GM19238 (cell line): ENCODE measurements around the gene MACC1.
"Not testable (repeated sequence)": the region's sequence is repeated elsewhere in the genome, so short reads cannot be mapped to it uniquely, and the experiment has no call there.

ENCODE experiments used
- DNase-seq: peaks from one replicate; pipeline ENCODE4 v3.0.0; 2011; ENCODE audit warnings: low spot score; ENCODE audit not compliant: insufficient read length

Gene MACC1

DNA sequence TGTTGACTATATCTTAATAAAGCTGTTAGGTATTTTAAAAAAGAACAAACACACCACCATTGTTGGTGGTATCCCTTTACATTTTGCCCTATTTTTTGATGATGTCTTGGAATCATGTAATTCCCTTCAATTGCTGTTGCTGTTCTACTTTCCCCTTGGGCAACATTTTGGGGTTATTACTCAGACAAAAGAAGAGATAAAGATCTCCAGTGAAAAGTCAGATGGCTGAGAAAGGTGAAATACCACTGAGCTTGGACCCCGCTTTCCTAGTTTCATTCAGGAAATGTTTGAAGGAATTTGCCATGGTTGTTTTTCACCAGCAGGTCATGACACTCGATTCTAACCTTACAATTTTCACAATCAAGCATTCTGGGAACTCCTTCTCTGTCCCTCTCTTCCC is 84.6 kb downstream of the MACC1 start:
- no peak for DNase-seq

DNA sequence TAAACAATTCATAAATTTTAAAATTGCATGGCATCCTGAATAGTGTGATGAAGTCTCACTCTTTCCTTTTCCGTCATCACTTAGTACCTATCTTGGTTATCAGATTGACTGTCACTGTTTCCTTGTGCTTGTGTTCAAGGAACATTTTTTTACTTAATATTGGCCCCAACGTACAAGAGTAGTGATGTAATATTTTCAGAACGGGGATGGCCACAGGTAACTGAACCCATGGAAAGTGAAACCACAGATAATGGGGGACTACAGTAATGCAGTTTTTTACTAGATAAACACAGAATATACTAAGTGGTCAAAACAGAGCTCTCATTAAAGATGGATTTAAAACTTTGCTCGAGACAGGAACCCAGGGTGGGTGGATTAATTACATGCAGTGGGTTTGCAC is 85.4 kb downstream of the MACC1 start:
- DNase-seq = no peak

DNA sequence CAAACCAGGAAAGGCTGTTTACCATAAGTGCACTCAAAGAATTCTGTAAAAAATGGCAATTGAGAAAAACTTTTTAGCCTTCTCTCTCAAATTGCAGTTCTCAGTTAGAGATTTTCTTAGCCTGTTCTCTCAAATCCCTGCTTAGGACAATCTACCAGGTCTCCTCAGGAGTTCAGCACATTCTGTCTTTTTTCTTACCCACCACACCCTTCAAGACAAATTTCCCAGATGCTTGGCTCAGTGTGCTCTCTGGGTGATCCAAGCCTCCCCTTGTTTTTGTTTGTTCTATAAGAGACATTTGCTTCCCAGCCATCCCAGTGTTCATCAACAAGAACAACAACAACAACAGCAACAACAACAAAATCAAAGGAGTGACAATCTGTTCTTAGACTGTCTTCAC is 87.3 kb downstream of the MACC1 start:
- no peak for DNase-seq

DNA sequence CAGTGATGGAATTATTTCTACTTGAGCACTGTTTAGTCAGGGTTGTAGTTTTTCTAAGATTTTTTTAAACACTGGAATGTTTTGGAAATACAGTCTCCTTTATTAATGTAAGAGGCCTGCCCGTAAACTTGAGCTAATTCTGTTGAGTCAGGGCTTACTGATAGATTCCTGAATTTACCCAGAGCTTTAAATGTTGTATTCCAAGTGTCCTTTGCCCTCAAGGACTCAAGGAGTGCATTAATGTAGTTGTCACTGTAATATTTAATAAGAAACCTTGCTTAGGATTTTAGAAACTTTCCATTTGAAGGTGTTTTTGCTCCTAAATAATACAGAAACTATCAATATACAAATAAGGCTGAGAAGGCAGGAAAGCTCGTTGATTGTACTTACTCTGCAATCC is 89.2 kb downstream of the MACC1 start:
- no peak for DNase-seq

DNA sequence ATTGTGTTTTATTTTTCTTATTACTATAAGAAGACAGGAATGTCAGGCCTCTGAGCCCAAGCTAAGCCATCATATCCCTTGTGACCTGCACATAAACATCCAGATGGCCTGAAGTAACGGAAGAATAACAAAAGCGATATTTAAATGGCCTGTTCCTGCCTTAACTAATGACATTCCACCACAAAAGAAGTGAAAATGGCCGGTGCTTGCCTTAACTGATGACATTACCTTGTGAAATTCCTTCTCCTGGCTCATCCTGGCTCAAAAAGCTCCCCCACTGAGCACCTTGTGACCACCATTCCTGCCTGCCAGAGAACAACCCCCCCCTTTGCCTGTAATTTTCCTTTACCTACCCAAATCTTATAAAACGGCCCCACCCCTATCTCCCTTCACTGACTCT is 91.1 kb downstream of the MACC1 start:
- not testable (repeated sequence) for DNase-seq

DNA sequence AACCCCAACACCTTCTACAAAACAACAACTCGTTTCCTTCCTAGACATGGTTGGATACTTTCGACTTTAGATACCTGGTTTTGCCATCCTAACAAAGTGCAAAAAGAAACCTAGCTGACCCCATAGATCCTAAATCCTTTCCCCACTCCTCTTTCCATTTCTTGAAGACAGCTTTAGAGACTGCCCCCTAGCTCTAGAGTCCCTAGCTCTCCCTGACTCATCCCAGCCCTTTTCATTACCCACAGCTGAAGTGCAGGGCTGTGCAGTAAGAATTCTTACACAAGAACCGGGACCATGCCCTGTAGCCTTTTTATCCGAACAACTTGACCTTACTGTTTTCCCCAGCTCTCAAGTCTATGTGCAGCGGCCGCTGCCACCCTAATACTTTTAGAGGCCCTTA is 93.1 kb downstream of the MACC1 start:
- not testable (repeated sequence) for DNase-seq

DNA sequence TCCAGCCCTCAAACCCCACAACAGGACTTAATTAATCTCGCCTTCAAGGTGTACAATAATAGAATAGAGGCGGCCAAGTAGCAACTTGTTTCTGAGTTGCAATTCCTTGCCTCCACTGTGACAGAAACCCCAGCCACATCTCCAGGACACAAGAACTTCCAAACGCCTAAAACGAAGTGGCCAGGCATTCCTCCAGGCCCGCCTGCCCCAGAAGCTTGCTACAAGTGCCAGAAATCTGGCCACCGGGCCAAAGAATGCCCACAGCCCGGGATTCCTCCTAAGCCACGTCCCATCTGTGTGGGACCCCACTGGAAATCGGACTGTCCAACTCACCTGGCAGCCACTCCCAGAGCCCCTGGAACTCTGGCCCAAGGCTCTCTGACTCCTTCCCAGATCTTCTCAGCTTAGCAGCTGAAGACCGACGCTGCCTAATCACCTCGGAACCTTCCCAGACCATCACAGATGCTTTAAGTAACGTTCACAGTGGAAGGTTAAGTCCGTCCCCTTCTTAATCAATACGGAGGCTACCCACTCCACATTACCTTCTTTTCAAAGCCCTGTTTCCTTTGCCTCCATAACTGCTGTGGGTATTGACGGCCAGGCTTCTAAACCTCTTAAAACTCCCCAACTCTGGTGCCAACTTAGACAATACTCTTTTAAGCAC is 94.4 kb downstream of the MACC1 start:
- not testable (repeated sequence) for DNase-seq

DNA sequence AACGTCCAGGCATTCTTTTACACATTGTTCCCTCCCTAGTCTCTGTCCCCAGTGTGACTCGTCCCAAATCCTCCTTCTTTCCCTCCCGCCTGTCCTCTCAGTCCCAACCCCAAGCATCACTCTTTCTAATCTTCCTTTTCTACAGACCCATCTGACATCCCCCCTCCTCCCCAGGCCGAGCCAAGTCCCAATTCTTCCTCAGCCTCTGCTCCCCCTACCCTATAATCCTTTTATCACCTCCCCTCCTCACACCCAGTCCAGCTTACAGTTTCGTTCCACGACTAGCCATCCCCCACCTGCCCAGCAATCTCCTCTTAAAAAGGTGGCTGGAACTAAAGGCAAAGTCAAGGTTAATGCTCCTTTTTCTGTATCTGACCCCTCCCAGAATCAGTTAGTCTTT is 95.1 kb downstream of the MACC1 start:
- DNase-seq = no peak

DNA sequence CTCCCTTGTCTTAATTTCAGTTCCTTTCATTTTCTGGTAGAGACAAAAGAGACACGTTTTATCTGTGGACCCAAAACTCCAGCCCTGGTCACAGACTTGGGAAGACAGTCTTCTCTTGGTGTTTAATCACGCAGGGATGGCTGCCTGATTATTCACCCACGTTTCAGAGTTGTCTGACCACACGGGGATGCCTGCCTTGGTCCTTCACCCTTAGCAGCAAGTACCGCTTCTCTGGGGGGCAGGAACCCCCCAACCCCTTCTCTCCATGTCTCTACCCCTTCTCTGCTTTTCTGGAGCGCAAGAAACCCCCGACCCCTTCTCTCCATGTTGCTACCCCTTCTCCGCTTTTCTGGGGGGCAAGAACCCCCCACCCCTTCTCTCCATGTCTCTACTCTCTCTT is 95.8 kb downstream of the MACC1 start:
- DNase-seq = no peak

DNA sequence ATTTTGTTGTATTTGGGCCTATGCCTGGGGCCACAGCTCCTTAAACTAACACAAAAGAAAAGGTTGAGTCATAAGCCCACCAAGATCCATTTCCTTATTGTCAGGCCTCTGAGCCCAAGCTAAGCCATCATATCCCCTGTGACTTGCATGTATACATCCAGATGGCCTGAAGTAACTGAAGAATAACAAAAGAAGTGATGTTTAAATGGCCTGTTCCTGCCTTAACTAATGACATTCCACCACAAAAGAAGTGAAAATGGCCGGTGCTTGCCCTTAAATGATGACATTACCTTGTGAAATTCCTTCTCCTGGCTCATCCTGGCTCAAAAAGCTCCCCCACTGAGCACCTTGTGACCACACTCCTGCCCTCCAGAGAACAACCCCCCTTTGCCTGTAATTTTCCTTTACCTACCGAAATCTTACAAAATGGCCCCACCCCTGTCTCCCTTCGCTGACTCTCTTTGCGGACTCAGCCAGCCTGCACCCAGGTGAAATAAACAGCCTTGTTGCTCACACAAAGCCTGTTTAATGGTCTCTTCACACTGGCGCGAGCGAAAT is 96.5 kb downstream of the MACC1 start:
- DNase-seq = not testable (repeated sequence)

DNA sequence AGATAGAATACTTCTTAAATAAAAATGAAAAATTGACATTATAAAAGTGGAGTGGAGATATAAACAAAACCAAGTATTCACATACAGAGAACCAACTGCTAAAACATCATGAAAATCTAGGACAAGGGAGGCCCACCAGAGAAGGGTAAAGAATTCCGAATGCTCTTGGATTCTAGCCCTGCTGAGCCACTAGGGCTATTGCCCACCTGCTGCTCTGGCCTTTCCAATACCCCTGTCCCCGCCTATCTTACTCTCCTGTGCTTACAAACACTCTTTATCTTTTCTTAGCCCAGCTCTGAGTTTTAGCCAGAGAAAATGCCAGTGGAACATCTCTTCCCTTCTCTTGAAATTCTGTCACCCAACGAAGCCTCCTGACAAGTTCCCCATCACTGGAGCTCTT is 100.3 kb downstream of the MACC1 start:
- DNase-seq = no peak

DNA sequence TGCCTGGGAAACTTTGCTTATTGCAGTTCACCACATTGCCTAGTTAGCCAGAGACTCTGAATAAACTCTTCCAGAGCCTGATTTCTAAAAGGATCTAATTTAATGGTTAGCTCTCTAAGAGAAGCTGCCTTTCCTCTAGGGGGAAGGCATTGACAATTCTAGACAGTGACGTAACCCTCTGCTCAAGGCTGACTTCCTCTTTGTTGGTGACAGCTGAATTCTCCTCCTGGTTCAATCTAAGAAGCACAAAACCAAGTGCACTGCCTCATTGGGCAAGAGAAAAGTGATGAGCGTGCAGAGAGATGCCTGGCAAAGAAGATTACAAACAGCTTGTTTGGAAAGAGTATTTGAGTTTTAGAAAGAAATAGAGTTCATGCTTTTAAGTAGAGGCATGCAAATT is 102.7 kb downstream of the MACC1 start:
- DNase-seq = peak; percentile 18

DNA sequence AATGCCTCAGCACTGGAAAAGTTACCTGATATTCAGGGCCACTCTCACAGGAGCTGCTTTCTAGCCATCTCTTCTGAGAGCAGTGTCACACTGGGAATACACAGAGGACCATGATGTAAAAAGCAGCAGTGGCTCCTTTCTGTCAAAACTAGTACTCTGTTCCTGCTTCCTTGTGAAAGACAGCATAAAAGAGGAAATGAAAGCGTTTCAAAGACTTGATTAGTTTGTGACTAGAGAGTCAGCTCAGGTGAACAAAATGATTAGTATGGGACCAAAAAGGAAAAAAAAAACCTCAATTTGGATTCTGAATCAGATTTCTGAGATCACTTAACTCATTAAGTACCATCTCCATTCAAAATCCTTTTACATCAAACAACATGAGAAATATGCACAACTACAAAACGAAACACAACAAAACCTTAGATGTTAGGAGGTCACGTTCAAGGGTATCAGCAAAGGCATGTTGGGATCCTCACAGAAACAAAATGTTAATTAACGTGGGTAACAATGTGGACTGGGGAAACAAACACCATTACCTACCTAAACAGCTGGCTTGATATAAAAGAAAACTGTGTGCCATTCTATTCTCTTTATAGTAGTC is 103.7 kb downstream of the MACC1 start:
- DNase-seq = no peak

DNA sequence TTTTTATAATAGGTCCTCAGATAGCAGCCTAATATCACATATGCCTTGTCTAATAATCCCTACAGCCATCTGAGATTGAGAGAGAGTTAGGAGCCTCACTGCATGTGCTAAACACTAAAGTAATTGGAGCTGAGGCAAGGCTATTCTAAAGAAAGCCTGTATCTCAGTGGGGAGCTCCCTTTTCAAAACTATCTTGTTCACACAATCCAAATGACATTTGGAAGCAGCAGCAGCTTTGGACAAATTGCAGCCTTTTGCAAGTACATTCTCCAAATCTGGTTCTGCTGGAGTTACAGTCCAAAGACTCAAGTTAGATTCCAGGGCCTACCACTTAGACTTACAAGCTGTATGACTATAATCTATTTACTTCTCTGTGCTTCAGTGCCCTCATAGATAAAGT is 104.5 kb downstream of the MACC1 start:
- DNase-seq = no peak

DNA sequence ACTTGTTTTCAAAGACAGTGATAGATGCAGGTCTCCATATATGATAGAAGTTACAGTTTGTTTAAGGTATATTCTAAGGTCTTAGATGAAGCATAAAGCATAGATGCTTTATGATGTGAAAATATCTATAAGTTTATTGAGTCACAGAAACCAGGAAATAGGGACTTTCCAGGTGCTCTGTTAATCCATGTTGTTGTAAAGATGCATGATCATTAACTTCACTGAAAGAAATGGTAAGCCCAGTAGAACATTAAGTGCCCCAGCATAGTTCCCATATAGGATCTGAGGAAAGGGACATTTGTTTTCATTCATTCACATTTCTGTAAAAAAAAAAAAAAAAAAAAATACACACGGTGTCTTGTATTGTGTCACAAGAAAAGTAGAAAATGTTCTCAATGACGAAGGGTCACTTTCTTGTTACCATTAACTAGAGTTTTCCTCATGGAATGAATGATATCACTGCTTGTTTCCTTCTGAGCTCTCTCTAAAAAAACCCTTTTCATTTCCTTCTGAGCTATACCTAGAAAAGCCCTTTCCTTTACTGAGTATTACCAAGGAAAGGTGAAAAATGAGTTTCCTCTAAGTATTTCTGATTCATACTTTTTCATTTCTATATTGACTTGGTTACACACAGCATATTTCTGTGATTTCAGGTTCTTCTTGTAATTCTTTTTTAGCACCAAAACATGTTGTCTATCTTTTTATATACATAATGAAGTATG is 105.2 kb downstream of the MACC1 start:
- DNase-seq = no peak

DNA sequence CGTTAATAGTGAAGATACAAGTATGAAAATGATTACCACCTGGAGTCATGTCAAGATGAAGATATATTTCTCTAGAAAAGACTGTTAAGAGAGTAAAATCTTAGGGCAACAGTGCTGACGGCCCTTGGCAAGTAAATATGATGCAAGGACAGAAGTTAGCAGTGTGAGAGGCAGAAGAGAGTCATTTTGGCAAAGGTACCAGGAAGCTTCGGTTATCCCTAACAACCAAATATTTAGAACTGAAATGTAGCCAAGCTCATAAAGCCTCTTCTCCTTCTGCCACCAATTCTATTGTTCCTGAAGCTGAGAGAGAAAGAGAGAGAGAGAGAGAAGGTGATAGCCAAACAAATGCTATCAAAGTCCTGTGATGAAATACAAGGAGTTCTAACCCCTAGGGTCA is 109.6 kb downstream of the MACC1 start:
- no peak for DNase-seq

DNA sequence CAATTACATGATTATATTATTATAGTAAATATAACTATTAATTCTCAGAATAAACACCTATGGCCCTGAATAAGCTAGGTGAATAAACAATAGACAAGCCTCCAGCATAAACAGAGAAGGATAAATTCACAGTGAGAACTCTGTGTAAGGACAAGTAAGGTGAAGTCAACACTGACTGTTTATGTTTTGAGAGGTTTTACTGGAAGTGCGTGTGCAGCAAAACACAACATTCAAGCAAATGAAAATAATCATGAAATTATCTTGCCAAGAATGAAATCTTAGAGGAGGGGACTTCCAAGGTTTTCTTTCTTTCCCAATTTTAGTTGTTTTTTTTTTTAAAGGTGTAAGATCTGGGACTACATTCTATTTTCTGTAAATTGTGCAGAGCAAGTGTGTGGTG is 112.5 kb downstream of the MACC1 start:
- no peak for DNase-seq

DNA sequence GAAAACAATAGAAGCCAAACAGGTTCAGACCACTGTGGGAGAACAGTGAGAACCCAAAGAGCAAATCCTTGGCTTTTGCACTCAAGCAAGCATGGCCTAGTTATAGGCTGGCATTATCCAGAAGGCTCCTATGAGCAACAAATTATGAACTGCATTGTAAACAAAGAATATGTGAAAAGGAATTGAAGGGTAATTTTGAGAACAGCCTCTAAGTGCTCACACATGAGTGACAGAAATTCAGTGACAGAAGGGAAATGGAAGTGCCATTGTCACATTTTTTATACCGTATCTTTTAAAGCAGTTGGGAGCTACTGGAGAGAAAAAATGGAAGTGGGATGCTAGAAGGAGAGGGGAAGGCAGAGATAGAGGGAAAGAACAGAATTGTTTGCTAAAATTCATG is 114.2 kb downstream of the MACC1 start:
- no peak for DNase-seq

DNA sequence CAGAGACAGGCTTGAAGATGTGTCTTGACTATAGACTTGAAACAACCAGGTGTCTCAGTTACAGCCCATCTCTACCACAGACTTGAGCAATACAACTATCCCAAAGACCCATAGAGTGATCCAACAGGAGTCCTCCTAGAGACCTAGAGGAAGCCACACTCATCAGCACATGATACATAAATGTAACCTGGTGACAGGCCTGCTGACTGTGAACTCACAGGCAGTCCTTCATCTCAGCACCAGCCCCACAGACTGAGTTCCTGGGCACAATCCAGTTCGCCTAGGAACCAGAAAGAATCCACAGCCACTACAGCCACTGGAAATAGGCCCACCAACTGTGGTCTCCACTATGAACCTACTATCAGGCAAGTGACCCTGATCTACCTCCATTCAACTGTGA is 121.3 kb downstream of the MACC1 start:
- no peak for DNase-seq

DNA sequence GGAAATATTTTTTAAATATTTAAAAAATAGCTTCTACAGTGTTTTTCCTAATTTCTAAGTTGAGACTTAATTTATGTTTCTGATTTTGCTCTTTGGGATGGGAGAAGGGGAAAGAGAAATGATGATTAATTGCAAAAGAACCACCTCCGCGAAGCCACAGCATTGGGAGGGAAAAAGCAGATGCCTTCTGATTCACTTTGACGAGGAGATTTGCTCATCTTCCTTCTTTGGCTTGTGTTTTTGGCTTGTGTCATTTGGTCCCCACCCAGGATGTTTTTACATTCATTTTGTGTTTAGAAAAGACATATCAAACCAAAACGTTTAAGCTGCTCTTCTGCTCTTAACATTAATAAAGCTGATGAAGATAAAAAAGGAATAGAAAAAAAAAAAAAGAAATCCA is 121.7 kb downstream of the MACC1 start:
- no peak for DNase-seq

DNA sequence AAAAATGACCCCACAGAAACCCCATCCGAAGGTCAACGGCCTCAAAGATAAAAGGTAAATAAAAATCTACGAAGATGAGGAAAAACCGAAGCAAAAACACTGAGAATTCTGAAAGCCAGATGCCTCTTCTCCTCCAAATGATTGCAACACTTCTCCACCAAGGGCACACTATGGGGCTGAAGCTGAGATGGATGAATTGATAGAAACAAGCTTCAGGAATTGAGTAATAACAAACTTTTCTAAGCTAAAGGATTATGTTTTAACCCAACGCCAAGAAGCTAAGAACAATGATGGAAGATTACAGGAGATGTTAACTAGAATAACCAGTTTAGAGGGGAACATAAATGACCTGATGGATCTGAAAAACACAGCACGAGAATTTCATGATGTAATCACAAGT is 127.8 kb downstream of the MACC1 start:
- DNase-seq = no peak

DNA sequence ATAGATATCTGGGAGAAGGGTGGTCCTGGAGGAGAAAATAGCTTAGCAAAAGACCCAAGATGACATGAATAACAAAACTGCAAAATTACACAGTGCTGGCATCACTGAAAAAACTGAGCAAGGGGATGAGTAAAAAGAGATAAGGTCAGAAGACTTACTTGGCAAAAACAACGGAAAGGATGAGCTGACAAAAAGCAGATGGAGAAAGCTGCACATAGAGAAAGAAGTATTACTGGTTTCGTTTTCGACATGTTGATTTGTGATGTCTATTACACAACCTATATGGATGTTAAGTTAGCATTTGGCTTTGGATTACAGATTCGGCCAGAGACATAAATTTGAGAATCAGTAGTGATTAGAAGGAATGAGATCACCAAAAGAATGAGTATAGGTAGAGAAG is 132.1 kb downstream of the MACC1 start:
- DNase-seq = no peak
